IPS-11a (cell line): ENCODE measurements around the gene SCO1.
"Not testable (repeated sequence)": the region's sequence is repeated elsewhere in the genome, so short reads cannot be mapped to it uniquely, and the experiment has no call there.

Experiments
- H3K4me3 ChIP-seq: one replicate; pipeline ENCODE4 v1.5.1; 2013; ENCODE audit warnings: low read depth, low read length, control low read depth

The SCO1 gene

GRCh38 chr17:10697092-10698081, at the start of gene SCO1, which contains the start of gene ADPRM:
Gene SCO1 (minus strand): TSS chr17:10697533. CDS start chr17:10697507, 26 bp downstream.
Gene ADPRM (plus strand): TSS chr17:10697594. CDS start chr17:10704927, 7,333 bp downstream.
- H3K4me3 ChIP-seq: peak within 1 kb of the TSS; percentile 90

- no peak overlapping the region for H3K4me3 ChIP-seq
These were observed 47.9 kb upstream of the SCO1 start for GRCh38 chr17:10745231-10745630.

GRCh38 chr17:10744501-10745000, 47.2 kb upstream of the SCO1 start:
- H3K4me3 ChIP-seq: no peak overlapping the region

- H3K4me3 ChIP-seq: no peak overlapping the region
These were observed 46.1 kb upstream of the SCO1 start for GRCh38 chr17:10743316-10744009.

GRCh38 chr17:10742431-10742830, 45.1 kb upstream of the SCO1 start:
- H3K4me3 ChIP-seq: no peak overlapping the region

GRCh38 chr17:10741416-10742135, 44.2 kb upstream of the SCO1 start:
- no peak overlapping the region for H3K4me3 ChIP-seq

- no peak overlapping the region for H3K4me3 ChIP-seq
These were observed 42.1 kb upstream of the SCO1 start for GRCh38 chr17:10739386-10739785.

- H3K4me3 ChIP-seq: no peak overlapping the region
These were observed 41.4 kb upstream of the SCO1 start for GRCh38 chr17:10738521-10739258.

GRCh38 chr17:10737736-10738135, 40.4 kb upstream of the SCO1 start:
- H3K4me3 ChIP-seq: no peak overlapping the region

GRCh38 chr17:10737168-10737622, 39.9 kb upstream of the SCO1 start:
- no peak overlapping the region for H3K4me3 ChIP-seq

GRCh38 chr17:10735821-10736220, 38.5 kb upstream of the SCO1 start:
- no peak overlapping the region for H3K4me3 ChIP-seq

- no peak overlapping the region for H3K4me3 ChIP-seq
These were observed 37.9 kb upstream of the SCO1 start for GRCh38 chr17:10735251-10735650.

- no peak overlapping the region for H3K4me3 ChIP-seq
These were observed 36.3 kb upstream of the SCO1 start for GRCh38 chr17:10733666-10734065.

GRCh38 chr17:10732121-10732520, 34.8 kb upstream of the SCO1 start:
- not testable (repeated sequence) for H3K4me3 ChIP-seq

GRCh38 chr17:10731408-10731879, 34.1 kb upstream of the SCO1 start:
- no peak overlapping the region for H3K4me3 ChIP-seq

- H3K4me3 ChIP-seq: peak overlapping the region; percentile 70
These were observed 32.9 kb upstream of the SCO1 start for GRCh38 chr17:10730247-10730646.

GRCh38 chr17:10729334-10730193, 32.2 kb upstream of the SCO1 start, which contains the start of gene TMEM220:
Gene TMEM220 (minus strand): TSS chr17:10730023. CDS start chr17:10729851, 172 bp downstream.
- peak within 1 kb of the TSS; percentile 70 for H3K4me3 ChIP-seq

GRCh38 chr17:10728331-10728892, 31.1 kb upstream of the SCO1 start:
- no peak overlapping the region for H3K4me3 ChIP-seq

- H3K4me3 ChIP-seq: no peak overlapping the region
These were observed 29.9 kb upstream of the SCO1 start for GRCh38 chr17:10727192-10727591.
